CD4-positive, alpha-beta T cell treated with Interleukin-6 at 100 ng/mL for 8 hours (primary cell): Measurements from ENCODE around the gene ADARB1.

Experiments
- DNase-seq: peaks from one replicate; pipeline ENCODE4 v3.0.0-alpha.2; 2020; ENCODE audit warnings: mixed read lengths, low spot score

The ADARB1 gene

DNA sequence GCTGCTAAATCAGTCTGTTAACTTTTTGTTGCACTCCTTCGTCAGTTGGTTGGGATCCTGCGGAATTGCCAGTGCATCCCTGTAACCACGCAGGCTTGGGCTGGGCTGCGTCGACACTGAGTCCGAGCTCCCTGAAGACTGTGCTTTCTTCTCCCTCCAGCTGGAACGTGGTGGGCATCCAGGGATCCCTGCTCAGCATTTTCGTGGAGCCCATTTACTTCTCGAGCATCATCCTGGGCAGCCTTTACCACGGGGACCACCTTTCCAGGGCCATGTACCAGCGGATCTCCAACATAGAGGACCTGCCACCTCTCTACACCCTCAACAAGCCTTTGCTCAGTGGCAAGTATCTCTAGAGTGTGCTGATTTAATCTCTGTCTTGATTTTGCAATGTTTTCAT, 130.0 kb downstream of the ADARB1 start:
- no peak for DNase-seq

GRCh38 chr21:45207839-45208626, 133.7 kb downstream of the ADARB1 start:
- no peak for DNase-seq

DNA sequence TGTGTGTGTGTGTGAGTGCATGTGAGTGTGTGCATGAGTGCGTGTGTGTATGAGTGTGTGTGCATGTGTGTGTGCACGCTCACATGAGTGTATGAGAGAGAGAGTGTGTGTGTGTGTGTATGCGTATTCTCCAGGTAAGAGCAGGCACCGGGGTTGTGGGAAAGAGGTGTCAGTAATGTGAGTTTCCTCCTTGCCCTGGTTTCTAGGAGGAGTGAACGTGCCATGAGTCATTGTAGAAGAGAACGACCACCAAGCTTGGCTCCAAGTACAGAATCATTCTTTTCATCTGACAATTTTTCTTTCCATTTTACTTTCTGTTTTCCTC, 134.2 kb downstream of the ADARB1 start:
- no peak for DNase-seq

DNA sequence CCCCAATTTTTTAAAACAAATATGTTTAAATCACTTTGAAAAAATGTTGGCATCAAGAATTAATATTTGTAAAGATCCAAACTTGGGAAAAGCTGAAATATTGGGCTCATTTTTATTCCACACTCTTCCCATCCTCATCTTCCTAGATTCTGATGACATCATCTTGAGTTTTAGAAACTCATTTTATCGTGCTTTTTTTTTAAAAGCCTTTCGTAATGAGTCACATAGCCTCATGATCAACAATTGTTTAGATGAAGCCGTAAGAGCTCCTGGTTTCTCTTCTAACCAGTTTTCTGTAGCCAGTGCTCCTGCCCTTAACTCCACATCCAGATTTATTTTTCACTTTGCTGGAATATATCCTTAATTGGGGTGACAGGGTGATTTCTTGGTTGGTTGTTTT, 134.7 kb downstream of the ADARB1 start:
- no peak for DNase-seq

- no peak for DNase-seq
Measured at GRCh38 chr21:45209685-45210284, 135.4 kb downstream of the ADARB1 start.

GRCh38 chr21:45210461-45210983, 136.1 kb downstream of the ADARB1 start:
- DNase-seq: no peak

GRCh38 chr21:45211661-45212060, 137.3 kb downstream of the ADARB1 start:
- DNase-seq: no peak

DNA sequence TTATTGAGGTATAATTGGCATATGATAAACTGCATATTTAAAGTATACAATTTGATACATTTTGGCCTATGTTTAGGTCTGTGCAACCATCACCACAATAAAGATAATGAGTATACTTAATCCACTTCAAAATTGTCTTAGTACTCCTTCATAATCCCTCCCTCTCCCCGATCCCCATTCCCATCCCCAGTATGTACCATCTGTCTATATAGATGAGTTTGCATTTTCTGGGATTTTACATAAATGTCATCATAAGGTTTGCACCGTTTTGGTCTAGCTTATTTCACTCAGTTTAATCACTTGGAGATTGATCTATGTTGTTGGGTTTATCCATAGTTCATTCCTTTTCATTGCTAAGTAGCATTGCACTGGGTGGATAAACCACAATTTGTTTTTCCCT, 139.0 kb downstream of the ADARB1 start:
- no peak for DNase-seq

DNA sequence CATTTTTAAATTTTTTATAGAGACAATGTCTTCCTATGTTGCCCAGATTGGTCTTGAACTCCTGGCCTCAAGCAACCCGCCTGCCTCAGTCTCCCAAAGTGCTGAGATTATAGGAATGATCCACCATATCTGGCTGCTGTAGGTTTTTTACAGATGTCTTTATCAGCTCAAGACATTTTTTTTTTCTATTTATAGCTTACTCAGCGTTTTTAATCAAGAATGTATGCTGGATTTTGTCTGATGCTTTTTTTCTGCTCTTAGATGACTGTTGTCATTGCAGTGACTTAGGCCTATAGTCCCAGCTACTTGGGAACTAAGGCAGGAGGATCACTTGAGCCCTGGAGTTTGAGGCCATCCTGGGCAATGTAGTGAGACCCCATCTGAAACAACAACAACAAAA, 140.8 kb downstream of the ADARB1 start:
- no peak for DNase-seq

DNA sequence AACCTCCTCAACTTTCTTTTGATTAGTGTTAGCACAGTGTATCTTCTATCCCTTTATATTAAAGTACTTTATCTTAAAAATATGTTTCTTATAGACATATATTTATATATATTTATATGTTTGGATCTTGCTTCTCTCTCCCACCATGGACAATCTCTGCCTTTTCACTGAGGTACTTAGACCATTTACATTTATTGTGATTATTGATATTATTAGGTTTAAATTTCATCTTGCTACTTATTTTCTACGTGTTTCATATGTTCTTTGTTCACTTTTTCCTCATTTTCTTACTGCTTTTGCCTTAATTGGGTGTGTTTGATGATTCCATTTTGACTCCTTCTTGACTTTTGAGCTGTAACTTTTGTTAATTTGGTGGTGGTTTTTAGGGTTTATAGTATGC, 142.6 kb downstream of the ADARB1 start:
- DNase-seq: no peak

GRCh38 chr21:45219517-45219916, 145.1 kb downstream of the ADARB1 start:
- no peak for DNase-seq

DNA sequence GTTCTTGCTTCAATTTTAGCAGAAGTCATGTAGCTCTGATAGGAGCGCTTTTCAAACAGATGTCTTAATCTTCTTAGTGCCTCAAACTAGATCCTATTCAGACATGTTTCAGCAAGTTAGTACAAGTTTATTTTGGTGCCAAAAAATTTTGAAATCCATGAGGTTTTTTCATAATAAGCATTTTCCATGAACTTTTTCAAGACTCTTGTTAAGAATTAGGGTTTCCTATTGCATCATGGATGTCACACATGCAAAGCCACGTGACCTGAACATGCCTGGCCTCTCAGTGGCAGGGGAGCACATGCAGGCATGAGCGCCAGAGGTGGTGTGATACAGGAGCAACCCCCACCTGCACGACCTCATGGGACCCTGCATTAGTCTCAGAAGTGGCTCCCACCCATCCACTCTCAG, 145.7 kb downstream of the ADARB1 start:
- DNase-seq: no peak

- no peak for DNase-seq
Measured at GRCh38 chr21:45220714-45221490, 146.5 kb downstream of the ADARB1 start.

DNA sequence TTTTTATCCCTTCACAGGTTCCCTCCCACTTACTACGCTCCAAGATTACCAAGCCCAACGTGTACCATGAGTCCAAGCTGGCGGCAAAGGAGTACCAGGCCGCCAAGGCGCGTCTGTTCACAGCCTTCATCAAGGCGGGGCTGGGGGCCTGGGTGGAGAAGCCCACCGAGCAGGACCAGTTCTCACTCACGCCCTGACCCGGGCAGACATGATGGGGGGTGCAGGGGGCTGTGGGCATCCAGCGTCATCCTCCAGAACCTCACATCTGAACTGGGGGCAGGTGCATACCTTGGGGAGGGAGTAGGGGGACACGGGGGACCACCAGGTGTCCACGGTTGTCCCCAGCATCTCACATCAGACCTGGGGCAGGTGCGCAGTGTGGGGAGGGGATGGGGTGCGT, 147.6 kb downstream of the ADARB1 start:
- no peak for DNase-seq

GRCh38 chr21:45223236-45224185, 149.1 kb downstream of the ADARB1 start:
- no peak for DNase-seq

DNA sequence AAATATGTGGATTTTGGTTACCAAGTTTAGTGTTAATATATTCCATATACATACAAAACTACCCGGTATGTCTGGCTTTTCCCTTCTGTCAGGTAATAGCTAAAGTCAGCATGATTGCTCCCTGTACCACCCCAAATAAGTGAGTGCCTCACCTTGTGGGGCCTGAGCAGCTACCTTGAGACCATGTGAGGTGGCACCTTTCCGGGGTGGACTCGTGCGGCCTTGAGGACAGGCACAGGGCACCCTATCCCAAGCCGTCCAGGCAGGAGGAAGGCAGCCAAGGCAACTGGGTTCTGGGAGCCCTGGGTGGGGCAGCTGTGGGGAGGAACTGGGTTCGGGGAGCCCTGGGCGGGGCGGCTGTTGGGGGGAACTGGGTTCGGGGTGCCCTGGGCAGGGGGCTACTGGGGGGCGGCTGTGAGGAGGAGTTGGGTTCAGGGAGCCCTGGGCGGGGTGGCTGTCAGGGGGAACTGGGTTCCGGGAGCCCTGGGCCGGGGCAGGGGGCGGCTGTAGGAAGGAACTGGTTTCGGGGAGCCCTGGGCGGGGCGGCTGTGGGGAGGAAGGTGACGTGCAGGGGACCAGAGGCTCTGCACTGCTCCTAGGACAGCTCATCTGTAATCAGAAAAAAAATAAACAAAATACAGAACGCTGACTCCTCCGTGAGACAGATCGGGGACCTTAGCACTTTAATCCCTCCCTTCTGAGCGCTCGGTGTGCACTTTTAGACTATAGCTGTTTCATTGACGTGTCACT, 150.0 kb downstream of the ADARB1 start:
- peak; percentile 65 for DNase-seq

GRCh38 chr21:45225041-45225740, 150.8 kb downstream of the ADARB1 start:
- DNase-seq: no peak

DNA sequence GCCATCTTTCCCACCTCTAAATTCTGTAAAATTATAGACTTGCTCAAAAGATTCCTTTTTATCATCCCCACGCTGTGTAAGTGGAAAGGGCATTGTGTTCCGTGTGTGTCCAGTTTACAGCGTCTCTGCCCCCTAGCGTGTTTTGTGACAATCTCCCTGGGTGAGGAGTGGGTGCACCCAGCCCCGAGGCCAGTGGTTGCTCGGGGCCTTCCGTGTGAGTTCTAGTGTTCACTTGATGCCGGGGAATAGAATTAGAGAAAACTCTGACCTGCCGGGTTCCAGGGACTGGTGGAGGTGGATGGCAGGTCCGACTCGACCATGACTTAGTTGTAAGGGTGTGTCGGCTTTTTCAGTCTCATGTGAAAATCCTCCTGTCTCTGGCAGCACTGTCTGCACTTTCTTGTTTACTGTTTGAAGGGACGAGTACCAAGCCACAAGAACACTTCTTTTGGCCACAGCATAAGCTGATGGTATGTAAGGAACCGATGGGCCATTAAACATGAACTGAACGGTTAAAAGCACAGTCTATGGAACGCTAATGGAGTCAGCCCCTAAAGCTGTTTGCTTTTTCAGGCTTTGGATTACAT, 151.5 kb downstream of the ADARB1 start:
- DNase-seq: no peak

DNA sequence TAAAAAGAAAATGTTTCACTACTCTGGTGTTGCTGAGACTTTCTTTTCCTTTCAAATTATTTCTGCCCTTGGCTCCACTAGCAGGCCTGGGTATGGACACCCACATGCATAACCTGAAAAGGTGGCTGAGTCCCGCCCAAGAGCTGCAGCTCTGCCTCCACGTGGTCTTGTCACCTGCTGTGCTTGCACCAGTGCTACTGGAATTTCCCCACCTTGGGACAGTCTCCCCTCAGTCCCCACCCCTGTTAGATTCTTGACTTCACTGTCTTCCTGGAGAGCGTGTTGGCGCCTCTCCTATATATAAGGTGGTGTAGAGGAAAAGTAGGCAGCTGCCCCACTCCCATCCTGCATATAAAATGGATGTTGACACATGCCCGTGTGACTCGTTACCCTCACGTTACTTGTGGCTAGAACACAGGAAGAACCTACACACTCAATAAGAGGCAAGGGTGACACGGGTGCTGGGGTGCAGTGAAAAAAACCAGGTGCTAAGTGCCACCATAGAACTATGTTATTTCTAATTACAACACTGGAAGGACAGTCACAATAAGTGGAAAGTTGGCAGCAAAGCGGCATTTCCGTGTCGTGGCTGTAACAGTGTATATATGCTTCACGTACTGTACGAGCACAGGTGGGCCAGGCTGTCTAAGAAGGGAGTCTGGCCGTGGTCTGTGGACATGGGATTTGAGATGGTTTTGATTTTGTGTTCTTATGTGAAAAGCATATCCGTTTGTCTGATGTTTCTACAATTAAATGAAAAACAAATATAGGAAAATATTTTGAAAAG, 152.4 kb downstream of the ADARB1 start:
- peak; percentile 35 for DNase-seq
